Body of pancreas (tissue), 4 donors: Measurements from ENCODE around the gene SEC11A.

Experiments used
- CTCF ChIP-seq, 7 experiments: fragments of 450-650 bp in 4 of 7; fragments of 200-600 bp in 3 of 7; sonication (generic) in 3 of 7; IDR thresholded peaks; one replicate each; pipeline ENCODE4 v1.5.1; 2016 to 2019; ENCODE audit warnings: antibody characterized with exemption in 7 of 7
- POLR2A ChIP-seq, 3 donors: fragments of 450-650 bp; IDR thresholded peaks; one replicate each; pipeline ENCODE4 v1.6.1; 2016; ENCODE audit warnings: antibody characterized with exemption in 3 of 3, mild to moderate bottlenecking in 2 of 3

- TF ChIP-seq CTCF (IDR thresholded peaks at IDR 0.05) (no peak), POLR2A (IDR thresholded peaks at IDR 0.05) (no peak)
Observed at GRCh38 chr15:84702961-84703482, 12.9 kb downstream of the SEC11A start.
